Measurements from ENCODE around the gene PHOX2A. TPM values are rescaled to one million over a fixed set of nuclear protein-coding genes. Genes with fewer than 3 reads are reported as not detected.

Gene PHOX2A
- total RNA-seq, 1 experiment from 2014 or later = 1.6 TPM

GRCh38 chr11:72239313-72239848 is 4.6 kb downstream of the PHOX2A start (continued):
- no peak for TF ChIP-seq ZNF317 (CRISPR knock-in tag; IDR thresholded peaks at IDR 0.05; ENCODE audit: borderline replicate concordance, low read depth)
- TF ChIP-seq HMGA2 (CRISPR knock-in tag; IDR thresholded peaks at IDR 0.05) = no peak
- TF ChIP-seq, protein P1, sequence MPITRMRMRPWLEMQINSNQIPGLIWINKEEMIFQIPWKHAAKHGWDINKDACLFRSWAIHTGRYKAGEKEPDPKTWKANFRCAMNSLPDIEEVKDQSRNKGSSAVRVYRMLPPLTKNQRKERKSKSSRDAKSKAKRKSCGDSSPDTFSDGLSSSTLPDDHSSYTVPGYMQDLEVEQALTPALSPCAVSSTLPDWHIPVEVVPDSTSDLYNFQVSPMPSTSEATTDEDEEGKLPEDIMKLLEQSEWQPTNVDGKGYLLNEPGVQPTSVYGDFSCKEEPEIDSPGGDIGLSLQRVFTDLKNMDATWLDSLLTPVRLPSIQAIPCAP (CRISPR knock-in tag; IDR thresholded peaks at IDR 0.05) = no peak
- no peak for TF ChIP-seq TEAD4 (CRISPR knock-in tag; IDR thresholded peaks at IDR 0.05)
- TF ChIP-seq RORB (CRISPR knock-in tag; IDR thresholded peaks at IDR 0.05) = no peak
- peak; percentile 63; the same call in 1 of the 2 replicates for TF ChIP-seq SP1 (CRISPR knock-in tag; conservative IDR thresholded peaks at IDR 0.05)
- TF ChIP-seq, protein P2, sequence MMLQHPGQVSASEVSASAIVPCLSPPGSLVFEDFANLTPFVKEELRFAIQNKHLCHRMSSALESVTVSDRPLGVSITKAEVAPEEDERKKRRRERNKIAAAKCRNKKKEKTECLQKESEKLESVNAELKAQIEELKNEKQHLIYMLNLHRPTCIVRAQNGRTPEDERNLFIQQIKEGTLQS (CRISPR knock-in tag; conservative IDR thresholded peaks at IDR 0.05) = no peak
- no peak for TF ChIP-seq NFE2L1 (CRISPR knock-in tag; IDR thresholded peaks at IDR 0.05)
- TF ChIP-seq, protein P3, sequence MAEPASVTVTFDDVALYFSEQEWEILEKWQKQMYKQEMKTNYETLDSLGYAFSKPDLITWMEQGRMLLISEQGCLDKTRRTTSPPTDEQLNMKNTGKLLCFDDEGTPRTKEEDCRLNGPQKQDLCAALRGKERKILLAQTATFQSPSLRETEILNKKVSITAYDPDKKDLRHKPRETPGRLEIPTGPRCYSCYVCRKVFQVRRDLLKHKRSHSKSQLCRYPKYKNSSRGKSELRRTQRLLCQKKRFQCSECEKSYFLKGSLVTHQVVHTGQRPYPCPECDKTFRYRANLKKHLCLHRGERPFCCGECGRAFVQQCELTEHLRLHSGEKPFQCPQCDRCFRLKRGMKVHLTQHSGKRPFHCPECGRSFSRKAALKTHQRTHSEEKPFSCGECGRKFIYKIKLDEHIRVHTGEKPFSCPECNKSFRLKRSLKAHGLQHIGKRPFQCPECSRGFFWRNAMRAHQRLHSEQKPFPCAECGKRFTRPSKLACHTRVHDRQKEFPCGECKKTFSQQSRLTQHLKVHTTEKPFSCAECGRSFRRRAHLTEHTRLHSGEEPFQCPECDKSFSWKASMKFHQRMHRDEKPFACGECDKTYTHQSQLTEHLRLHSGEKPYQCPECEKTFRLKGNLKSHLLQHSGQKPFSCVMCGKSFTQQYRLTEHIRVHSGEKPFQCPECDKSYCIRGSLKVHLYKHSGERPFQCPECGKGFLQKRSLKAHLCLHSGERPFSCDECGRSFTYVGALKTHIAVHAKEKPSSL (CRISPR knock-in tag; conservative IDR thresholded peaks at IDR 0.05) = 0 out of 2 replicates have a peak, but pooled peaks have one; percentile 9
- no peak for TF ChIP-seq JAZF1 (CRISPR knock-in tag; IDR thresholded peaks at IDR 0.05)
- TF ChIP-seq ZSCAN18 (CRISPR knock-in tag; IDR thresholded peaks at IDR 0.05) = no peak
- no peak for TF ChIP-seq ZNF232 (CRISPR knock-in tag; IDR thresholded peaks at IDR 0.05)
- no peak for TF ChIP-seq GRHL2 (CRISPR knock-in tag; IDR thresholded peaks at IDR 0.05; ENCODE audit: insufficient replicate concordance, severe bottlenecking)
- no peak for TF ChIP-seq SOX15 (CRISPR knock-in tag; IDR thresholded peaks at IDR 0.05)
- TF ChIP-seq ZNF532 (CRISPR knock-in tag; IDR thresholded peaks at IDR 0.05; ENCODE audit: borderline replicate concordance) = 0 out of 2 replicates have a peak, but pooled peaks have one; percentile 0
- TF ChIP-seq GABPB1 (CRISPR knock-in tag; IDR thresholded peaks at IDR 0.05) = no peak
- TF ChIP-seq CBFB (CRISPR knock-in tag; IDR thresholded peaks at IDR 0.05; ENCODE audit: low read depth) = no peak
- peak; percentile 26; the same call in 1 of the 2 replicates for TF ChIP-seq FOXP1 (CRISPR knock-in tag; IDR thresholded peaks at IDR 0.05; ENCODE audit: borderline replicate concordance)
- TF ChIP-seq, protein P4, sequence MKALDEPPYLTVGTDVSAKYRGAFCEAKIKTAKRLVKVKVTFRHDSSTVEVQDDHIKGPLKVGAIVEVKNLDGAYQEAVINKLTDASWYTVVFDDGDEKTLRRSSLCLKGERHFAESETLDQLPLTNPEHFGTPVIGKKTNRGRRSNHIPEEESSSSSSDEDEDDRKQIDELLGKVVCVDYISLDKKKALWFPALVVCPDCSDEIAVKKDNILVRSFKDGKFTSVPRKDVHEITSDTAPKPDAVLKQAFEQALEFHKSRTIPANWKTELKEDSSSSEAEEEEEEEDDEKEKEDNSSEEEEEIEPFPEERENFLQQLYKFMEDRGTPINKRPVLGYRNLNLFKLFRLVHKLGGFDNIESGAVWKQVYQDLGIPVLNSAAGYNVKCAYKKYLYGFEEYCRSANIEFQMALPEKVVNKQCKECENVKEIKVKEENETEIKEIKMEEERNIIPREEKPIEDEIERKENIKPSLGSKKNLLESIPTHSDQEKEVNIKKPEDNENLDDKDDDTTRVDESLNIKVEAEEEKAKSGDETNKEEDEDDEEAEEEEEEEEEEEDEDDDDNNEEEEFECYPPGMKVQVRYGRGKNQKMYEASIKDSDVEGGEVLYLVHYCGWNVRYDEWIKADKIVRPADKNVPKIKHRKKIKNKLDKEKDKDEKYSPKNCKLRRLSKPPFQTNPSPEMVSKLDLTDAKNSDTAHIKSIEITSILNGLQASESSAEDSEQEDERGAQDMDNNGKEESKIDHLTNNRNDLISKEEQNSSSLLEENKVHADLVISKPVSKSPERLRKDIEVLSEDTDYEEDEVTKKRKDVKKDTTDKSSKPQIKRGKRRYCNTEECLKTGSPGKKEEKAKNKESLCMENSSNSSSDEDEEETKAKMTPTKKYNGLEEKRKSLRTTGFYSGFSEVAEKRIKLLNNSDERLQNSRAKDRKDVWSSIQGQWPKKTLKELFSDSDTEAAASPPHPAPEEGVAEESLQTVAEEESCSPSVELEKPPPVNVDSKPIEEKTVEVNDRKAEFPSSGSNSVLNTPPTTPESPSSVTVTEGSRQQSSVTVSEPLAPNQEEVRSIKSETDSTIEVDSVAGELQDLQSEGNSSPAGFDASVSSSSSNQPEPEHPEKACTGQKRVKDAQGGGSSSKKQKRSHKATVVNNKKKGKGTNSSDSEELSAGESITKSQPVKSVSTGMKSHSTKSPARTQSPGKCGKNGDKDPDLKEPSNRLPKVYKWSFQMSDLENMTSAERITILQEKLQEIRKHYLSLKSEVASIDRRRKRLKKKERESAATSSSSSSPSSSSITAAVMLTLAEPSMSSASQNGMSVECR (CRISPR knock-in tag; IDR thresholded peaks at IDR 0.05; ENCODE audit: borderline replicate concordance) = no peak
- TF ChIP-seq NR3C1 (CRISPR knock-in tag; conservative IDR thresholded peaks at IDR 0.05; ENCODE audit: low read depth) = no peak
- TF ChIP-seq MYBL2 (CRISPR knock-in tag; IDR thresholded peaks at IDR 0.05) = no peak

Measured in WTC11 (cell line).